Progenitor cell of endocrine pancreas (in vitro differentiated cells): ENCODE measurements around the gene NKAIN2. TPM values are rescaled to one million over a fixed set of nuclear protein-coding genes. Genes with fewer than 3 reads are reported as not detected.
"Not testable (repeated sequence)": the region's sequence is repeated elsewhere in the genome, so short reads cannot be mapped to it uniquely, and the experiment has no call there.

Experiments
- DNase-seq: peaks from one replicate; pipeline ENCODE4 v3.0.0; 2021; ENCODE audit warnings: low spot score; ENCODE audit not compliant: unreplicated experiment
- H3K27ac Mint-ChIP-seq: 2 replicates; pipeline ENCODE4 v1.8.0; 2021; ENCODE audit warnings: mild to moderate bottlenecking, moderate library complexity, mixed read lengths
- H3K27me3 Mint-ChIP-seq: 2 replicates; pipeline ENCODE4 v1.8.0; 2021; ENCODE audit warnings: mixed read lengths
- H3K36me3 Mint-ChIP-seq: 2 replicates; pipeline ENCODE4 v1.8.0; 2022; ENCODE audit warnings: mixed read lengths; ENCODE audit not compliant: insufficient read depth
- H3K4me1 Mint-ChIP-seq: 2 replicates; pipeline ENCODE4 v1.8.0; 2021; ENCODE audit warnings: low read depth, mixed read lengths
- H3K4me3 Mint-ChIP-seq: 2 replicates; pipeline ENCODE4 v1.8.0; 2021; ENCODE audit warnings: low read depth, mild to moderate bottlenecking, moderate library complexity, mixed read lengths
- H3K9me3 Mint-ChIP-seq: 2 replicates; pipeline ENCODE4 v1.8.0; 2021; ENCODE audit warnings: low read depth, mixed read lengths
- total RNA-seq: library from RNA; stranded (reverse); gene quantifications from 2 replicates; pipeline ENCODE4 v1.2.1, GENCODE V29; 2021
- TF ChIP-seq, protein P1 (sequence below): fragments of 200-600 bp; sonication (generic); IDR thresholded peaks from one replicate; pipeline ENCODE4 v1.5.0; 2021; ENCODE audit warnings: antibody characterized with exemption, mild to moderate bottlenecking; ENCODE audit not compliant: unreplicated experiment

Gene NKAIN2
- total RNA-seq, 1 donor from 2014 or later: 2.5 TPM

DNA sequence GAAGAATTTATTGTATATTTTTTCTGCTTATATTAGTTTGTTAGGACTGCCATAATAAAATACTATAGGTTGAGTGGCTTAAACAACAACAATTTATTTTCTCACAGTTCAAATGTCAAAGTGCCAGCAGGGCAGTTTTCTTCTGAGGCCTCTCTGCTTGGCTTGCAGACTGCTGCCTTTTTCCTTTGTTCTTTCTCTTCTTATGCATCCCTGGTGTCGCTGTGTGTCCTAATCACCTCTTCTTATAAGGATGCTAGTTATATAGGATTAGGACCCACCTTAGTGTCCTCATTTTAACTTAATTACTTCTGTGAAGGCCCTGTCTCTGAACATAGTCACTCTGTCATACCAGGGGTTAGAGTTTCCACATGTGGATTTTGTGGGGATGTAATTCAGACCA, 354.4 kb downstream of the NKAIN2 start:
- Mint-ChIP-seq H3K27ac (no peak overlapping the region), H3K4me3 (no peak overlapping the region), H3K4me1 (no peaks in the 10 kb centered on the region), H3K9me3 (no peaks in the 10 kb centered on the region), H3K27me3 (no peaks in the 10 kb centered on the region), H3K36me3 (no peaks in the 10 kb centered on the region)
- TF ChIP-seq, protein P1, sequence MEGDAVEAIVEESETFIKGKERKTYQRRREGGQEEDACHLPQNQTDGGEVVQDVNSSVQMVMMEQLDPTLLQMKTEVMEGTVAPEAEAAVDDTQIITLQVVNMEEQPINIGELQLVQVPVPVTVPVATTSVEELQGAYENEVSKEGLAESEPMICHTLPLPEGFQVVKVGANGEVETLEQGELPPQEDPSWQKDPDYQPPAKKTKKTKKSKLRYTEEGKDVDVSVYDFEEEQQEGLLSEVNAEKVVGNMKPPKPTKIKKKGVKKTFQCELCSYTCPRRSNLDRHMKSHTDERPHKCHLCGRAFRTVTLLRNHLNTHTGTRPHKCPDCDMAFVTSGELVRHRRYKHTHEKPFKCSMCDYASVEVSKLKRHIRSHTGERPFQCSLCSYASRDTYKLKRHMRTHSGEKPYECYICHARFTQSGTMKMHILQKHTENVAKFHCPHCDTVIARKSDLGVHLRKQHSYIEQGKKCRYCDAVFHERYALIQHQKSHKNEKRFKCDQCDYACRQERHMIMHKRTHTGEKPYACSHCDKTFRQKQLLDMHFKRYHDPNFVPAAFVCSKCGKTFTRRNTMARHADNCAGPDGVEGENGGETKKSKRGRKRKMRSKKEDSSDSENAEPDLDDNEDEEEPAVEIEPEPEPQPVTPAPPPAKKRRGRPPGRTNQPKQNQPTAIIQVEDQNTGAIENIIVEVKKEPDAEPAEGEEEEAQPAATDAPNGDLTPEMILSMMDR: no peak
- no peak for DNase-seq

DNA sequence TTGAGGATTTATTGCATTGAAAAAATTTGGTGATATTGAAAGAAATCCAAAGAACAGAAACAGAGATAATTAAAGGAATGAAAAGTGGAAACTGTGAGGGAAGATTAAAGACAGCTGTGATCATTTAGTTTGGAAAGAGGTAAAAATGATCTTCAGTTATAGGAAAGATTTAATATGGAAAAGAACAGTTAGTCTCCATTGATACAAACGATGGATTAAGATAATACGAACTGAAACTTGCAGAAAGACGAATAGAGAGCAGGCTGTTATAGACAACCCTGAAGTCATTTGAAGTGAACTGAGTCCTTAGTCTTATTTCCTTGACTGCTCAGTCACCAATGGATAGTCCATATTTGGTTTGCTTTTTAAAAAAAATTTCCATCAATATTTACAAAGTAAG, 360.0 kb downstream of the NKAIN2 start:
- Mint-ChIP-seq H3K36me3 (no peaks in the 10 kb centered on the region), H3K4me1 (no peaks in the 10 kb centered on the region), H3K9me3 (no peaks in the 10 kb centered on the region), H3K27ac (no peak overlapping the region), H3K27me3 (no peaks in the 10 kb centered on the region), H3K4me3 (no peak overlapping the region)
- DNase-seq: no peak
- TF ChIP-seq, protein P1: no peak

DNA sequence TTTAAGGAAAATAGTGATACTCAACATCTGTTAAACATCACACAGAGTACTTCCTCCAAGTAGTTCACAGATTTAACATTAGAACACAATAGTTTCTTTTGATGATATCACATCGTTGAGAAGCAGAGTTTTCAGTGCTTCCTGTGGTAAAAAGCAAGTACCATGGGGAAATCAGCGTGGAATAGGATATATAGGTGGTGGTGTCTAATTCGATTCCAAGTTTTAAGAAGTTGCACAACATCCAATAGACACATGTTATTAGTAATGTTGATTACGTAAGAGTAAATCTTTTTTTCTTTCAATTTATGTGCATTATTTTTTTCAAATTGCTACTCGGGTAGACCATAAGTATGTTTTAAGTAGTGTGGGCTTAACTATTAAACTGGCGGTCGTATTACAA, 360.7 kb downstream of the NKAIN2 start:
- Mint-ChIP-seq H3K27ac (no peak overlapping the region), H3K9me3 (no peaks in the 10 kb centered on the region), H3K36me3 (no peaks in the 10 kb centered on the region), H3K4me3 (no peak overlapping the region), H3K4me1 (no peaks in the 10 kb centered on the region), H3K27me3 (no peaks in the 10 kb centered on the region)
- DNase-seq: no peak
- TF ChIP-seq, protein P1: no peak

DNA sequence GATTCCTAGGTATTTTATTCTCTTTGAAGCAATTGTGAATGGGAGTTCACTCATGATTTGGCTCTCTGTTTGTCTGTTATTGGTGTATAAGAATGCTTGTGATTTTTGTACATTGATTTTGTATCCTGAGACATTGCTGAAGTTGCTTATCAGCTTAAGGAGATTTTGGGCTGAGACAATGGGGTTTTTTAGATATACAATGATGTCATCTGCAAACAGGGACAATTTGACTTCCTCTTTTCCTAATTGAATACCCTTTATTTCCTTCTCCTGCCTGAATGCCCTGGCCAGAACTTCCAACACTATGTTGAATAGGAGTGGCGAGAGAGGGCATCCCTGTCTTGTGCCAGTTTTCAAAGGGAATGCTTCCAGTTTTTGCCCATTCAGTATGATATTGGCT, 363.6 kb downstream of the NKAIN2 start:
- not testable (repeated sequence) for H3K9me3 Mint-ChIP-seq, DNase-seq, H3K27ac Mint-ChIP-seq

DNA sequence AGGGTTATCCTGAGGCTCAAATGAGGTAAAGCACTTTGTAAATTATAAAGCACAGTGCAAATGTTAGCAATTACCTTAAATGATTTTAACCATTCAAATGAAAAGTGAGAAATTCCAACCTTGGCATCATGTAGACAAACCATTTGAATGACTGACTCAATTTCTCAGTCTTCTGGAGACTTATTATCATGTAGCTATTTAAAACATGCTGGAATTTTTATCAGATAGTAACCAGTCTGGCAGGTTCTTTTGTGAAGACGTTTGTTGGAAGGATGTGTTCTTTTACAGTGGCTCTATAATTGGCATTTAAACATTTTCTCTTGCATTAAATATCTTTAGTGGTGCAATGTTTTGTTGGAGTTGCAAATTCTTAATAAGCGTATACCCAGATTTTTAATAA, 386.6 kb downstream of the NKAIN2 start:
- no peaks in the 10 kb centered on the region for H3K9me3 Mint-ChIP-seq
- no peak overlapping the region for H3K27ac Mint-ChIP-seq
- H3K4me3 Mint-ChIP-seq: no peak overlapping the region
- TF ChIP-seq, protein P1: no peak
- H3K4me1 Mint-ChIP-seq: peaks cover 4% of the 10 kb centered on the region
- H3K36me3 Mint-ChIP-seq: no peaks in the 10 kb centered on the region
- no peak for DNase-seq
- H3K27me3 Mint-ChIP-seq: no peaks in the 10 kb centered on the region

More for the DNA sequence above, 363.6 kb downstream of the NKAIN2 start:
- not testable (repeated sequence) for H3K4me1 Mint-ChIP-seq, H3K36me3 Mint-ChIP-seq, H3K4me3 Mint-ChIP-seq, H3K27me3 Mint-ChIP-seq

DNA sequence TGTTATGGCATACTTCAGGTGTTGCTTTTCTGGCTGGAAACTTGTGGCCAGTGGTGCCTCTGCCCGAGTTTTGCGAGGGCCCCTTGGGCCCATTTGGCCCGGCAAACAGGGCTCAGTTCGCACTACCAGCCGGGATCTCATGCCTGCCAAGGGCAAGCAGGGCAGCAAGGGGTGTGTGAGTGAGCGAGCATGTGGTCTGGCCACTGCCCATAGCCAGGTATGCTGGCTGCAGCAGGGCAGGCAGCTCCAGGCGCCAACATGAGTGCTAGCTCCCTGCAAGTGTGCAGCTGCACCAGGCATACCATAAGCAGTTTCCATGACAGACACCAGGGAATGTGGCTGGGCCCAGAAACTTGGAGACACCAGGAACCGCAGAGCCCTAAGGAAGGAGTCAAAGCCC, 389.5 kb downstream of the NKAIN2 start:
- H3K9me3 Mint-ChIP-seq: no peaks in the 10 kb centered on the region
- TF ChIP-seq, protein P1: no peak
- no peaks in the 10 kb centered on the region for H3K36me3 Mint-ChIP-seq

More for the DNA sequence above, 389.5 kb downstream of the NKAIN2 start:
- DNase-seq: no peak
- Mint-ChIP-seq H3K27ac (no peak overlapping the region), H3K4me3 (no peak overlapping the region), H3K4me1 (peaks cover 4% of the 10 kb centered on the region), H3K27me3 (no peaks in the 10 kb centered on the region)
